ENCODE data around the gene CA5A.

DNA sequence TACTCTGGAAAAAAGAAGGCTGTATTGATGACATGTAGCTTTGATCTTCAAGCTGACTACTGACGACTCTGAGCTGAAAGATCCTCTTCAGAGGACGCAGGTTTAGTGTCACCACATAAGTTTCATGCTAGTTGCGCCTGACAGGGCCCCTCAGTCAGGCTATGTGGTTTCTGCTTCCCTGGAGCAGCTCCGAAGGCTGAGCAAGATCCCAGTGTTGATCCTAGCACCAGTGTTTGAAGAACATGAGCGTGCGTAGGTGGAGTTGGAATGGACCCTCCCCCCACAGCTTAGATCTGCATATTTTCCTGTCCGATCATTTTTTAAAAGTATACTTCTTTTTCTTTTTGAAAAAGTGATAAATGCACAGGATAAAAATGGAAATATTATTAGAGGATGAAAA, 32.2 kb upstream of the CA5A start:
- TF ChIP-seq, protein P1, sequence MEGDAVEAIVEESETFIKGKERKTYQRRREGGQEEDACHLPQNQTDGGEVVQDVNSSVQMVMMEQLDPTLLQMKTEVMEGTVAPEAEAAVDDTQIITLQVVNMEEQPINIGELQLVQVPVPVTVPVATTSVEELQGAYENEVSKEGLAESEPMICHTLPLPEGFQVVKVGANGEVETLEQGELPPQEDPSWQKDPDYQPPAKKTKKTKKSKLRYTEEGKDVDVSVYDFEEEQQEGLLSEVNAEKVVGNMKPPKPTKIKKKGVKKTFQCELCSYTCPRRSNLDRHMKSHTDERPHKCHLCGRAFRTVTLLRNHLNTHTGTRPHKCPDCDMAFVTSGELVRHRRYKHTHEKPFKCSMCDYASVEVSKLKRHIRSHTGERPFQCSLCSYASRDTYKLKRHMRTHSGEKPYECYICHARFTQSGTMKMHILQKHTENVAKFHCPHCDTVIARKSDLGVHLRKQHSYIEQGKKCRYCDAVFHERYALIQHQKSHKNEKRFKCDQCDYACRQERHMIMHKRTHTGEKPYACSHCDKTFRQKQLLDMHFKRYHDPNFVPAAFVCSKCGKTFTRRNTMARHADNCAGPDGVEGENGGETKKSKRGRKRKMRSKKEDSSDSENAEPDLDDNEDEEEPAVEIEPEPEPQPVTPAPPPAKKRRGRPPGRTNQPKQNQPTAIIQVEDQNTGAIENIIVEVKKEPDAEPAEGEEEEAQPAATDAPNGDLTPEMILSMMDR (IDR thresholded peaks at IDR 0.05; ENCODE audit: poor library complexity) = no peak
- no peak for TF ChIP-seq EZH2 (IDR thresholded peaks at IDR 0.05; ENCODE audit: borderline replicate concordance)
